Stimulated activated CD8-positive, alpha-beta memory T cell treated with anti-CD3 and anti-CD28 coated beads, Interleukin-15, amount 100 ng/mL, for 1 hour (primary cell): ENCODE measurements around the gene PDP2.
A peak's percentile ranks its signal among the peaks of the same experiment; 100 is the strongest.
"Not testable (repeated sequence)": the region's sequence is repeated elsewhere in the genome, so short reads cannot be mapped to it uniquely, and the experiment has no call there.

Experiments used
- DNase-seq: peaks from one replicate; pipeline ENCODE4 v3.0.0-alpha.2; 2020; ENCODE audit warnings: low read depth

Gene PDP2

GRCh38 chr16:66919569-66920298 is 39.4 kb downstream of the PDP2 start:
- no peak for DNase-seq

GRCh38 chr16:66920299-66920590 is 39.9 kb downstream of the PDP2 start:
- no peak for DNase-seq

- DNase-seq = no peak
Measured at GRCh38 chr16:66920924-66921680, 40.8 kb downstream of the PDP2 start.

GRCh38 chr16:66921729-66922450 is 41.6 kb downstream of the PDP2 start:
- DNase-seq = no peak

- DNase-seq = no peak
Measured at GRCh38 chr16:66923247-66923731, 43.0 kb downstream of the PDP2 start.

- DNase-seq = no peak
Measured at GRCh38 chr16:66923866-66924265, 43.6 kb downstream of the PDP2 start.

- DNase-seq = no peak
Measured at GRCh38 chr16:66924527-66925321, 44.4 kb downstream of the PDP2 start.

- no peak for DNase-seq
Measured at GRCh38 chr16:66925322-66925840, 45.1 kb downstream of the PDP2 start, which contains the start of gene RRAD. TSS of gene RRAD (minus strand) at chr16:66925535. CDS start at chr16:66925179, 356 bp downstream.

GRCh38 chr16:66926171-66926947 is 46.0 kb downstream of the PDP2 start:
- DNase-seq = no peak

- no peak for DNase-seq
Measured at GRCh38 chr16:66926961-66927436, 46.7 kb downstream of the PDP2 start.

- no peak for DNase-seq
Measured at GRCh38 chr16:66927918-66928649, 47.8 kb downstream of the PDP2 start.

GRCh38 chr16:66928702-66929388 is 48.5 kb downstream of the PDP2 start:
- no peak for DNase-seq

- no peak for DNase-seq
Measured at GRCh38 chr16:66930189-66930588, 49.9 kb downstream of the PDP2 start.

- no peak for DNase-seq
Measured at GRCh38 chr16:66931665-66932064, 51.4 kb downstream of the PDP2 start.

GRCh38 chr16:66932076-66932475 is 51.8 kb downstream of the PDP2 start:
- DNase-seq = no peak

- peak; percentile 24 for DNase-seq
Measured at GRCh38 chr16:66933776-66934137, 53.4 kb downstream of the PDP2 start.

GRCh38 chr16:66934138-66934838 is 54.0 kb downstream of the PDP2 start, which contains the start of gene CIAO2B:
TSS of gene CIAO2B (minus strand) at chr16:66934402. CDS start at chr16:66934364, 38 bp downstream.
- peak; percentile 77 for DNase-seq

- DNase-seq = not testable (repeated sequence)
Measured at GRCh38 chr16:66934839-66935313, 54.6 kb downstream of the PDP2 start.
